SU-DHL-6 (cell line): ENCODE results near the gene PRSS21.

Source experiments
- EZH2phosphoT487 ChIP-seq: fragments of 200-600 bp; sonication (generic), shearing (Covaris generic); conservative IDR thresholded peaks from 2 replicates; pipeline ENCODE4 v1.6.1; 2018; ENCODE audit warnings: mild to moderate bottlenecking, antibody characterized with exemption, low read length, moderate library complexity, mixed read lengths
- TF ChIP-seq, protein P1 (sequence below): fragments of 200-600 bp; sonication (generic); IDR thresholded peaks from one replicate; pipeline ENCODE4 v1.5.1; 2017; ENCODE audit warnings: antibody characterized with exemption, mild to moderate bottlenecking, low read length, moderate library complexity; ENCODE audit not compliant: insufficient read depth, poor library complexity, severe bottlenecking

DNA sequence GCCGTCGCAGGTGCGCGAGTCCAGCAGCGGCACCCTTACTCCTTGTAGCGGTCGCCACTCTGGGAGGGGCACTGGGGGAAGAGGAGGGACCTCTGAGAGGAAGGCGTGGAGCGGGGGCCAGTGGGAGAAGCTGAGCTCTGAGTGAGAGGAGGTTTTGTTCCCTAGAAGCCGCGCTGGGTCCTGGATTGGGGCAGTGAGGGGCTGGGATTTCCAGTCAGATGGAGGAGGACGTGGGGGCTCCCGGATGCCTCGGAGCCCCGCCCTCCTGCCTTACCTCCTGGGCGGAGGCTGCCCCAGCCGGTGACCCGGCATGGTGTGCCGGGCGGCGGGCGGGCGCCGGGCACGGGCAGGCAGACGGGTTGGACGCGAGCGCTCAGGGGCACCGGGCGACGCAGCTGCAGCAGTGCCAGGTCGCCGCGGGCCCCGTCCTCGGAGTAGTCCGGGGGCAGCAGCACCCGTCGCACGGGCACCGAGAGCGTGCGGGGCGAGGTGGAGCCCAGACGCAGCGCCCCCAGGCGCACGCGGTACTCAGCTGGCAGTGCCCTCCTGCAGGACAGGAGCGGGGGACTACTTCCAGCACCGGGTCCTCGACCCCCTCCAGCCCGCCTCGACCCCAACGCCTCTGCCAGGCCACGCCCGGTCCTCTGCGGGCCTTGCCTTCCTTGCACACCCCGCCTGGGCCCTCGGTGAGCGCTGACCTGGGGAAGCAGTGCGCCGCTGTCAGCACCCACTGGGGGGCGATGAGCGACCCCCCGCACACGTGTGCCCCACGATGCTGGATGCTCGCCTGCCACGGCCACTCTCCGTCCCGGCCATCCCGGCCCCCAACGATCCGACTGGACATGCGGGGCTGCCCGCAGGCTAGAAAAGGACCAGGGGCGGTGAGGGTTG lies 31.7 kb upstream of the PRSS21 start:
- TF ChIP-seq EZH2phosphoT487, result no peak
- TF ChIP-seq, protein P1, sequence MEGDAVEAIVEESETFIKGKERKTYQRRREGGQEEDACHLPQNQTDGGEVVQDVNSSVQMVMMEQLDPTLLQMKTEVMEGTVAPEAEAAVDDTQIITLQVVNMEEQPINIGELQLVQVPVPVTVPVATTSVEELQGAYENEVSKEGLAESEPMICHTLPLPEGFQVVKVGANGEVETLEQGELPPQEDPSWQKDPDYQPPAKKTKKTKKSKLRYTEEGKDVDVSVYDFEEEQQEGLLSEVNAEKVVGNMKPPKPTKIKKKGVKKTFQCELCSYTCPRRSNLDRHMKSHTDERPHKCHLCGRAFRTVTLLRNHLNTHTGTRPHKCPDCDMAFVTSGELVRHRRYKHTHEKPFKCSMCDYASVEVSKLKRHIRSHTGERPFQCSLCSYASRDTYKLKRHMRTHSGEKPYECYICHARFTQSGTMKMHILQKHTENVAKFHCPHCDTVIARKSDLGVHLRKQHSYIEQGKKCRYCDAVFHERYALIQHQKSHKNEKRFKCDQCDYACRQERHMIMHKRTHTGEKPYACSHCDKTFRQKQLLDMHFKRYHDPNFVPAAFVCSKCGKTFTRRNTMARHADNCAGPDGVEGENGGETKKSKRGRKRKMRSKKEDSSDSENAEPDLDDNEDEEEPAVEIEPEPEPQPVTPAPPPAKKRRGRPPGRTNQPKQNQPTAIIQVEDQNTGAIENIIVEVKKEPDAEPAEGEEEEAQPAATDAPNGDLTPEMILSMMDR, result no peak
